GM10248 (cell line): ENCODE results near the gene IFI35.
"Not testable (repeated sequence)": the region's sequence is repeated elsewhere in the genome, so short reads cannot be mapped to it uniquely, and the experiment has no call there.

Experiments used
- CTCF ChIA-PET: fragments of 300-600 bp; sonication (Branson Sonifier 250); formaldehyde crosslinking; extraction: SDS; loops from one replicate; lab custom pipeline; 2021; ENCODE audit warnings: antibody characterized with exemption; lab: Yijun Ruan, JAX
- POLR2A ChIA-PET: fragments of 350-650 bp; sonication (Branson Sonifier 250); formaldehyde crosslinking; extraction: SDS; loops from one replicate; lab custom pipeline; 2020; ENCODE audit warnings: antibody characterized with exemption; lab: Yijun Ruan, JAX
- DNase-seq: peaks from one replicate; pipeline ENCODE4 v3.0.0; 2012; ENCODE audit errors: extremely low spot score
- CTCF ChIP-seq: IDR thresholded peaks from 2 replicates; pipeline ENCODE4 v1.5.1; 2012; ENCODE audit warnings: mild to moderate bottlenecking, low read depth; ENCODE audit errors: extremely low read depth, missing control alignments, control extremely low read depth

The IFI35 gene

GRCh38 chr17:43044024-43044423, 37.4 kb downstream of the IFI35 start:
- POLR2A ChIA-PET: no interaction called here
- no peak for TF ChIP-seq CTCF
- CTCF ChIA-PET: interaction anchor here (0.8 to 2.1 kb wide), 4 partner anchors 8 to 30 kb away, joined by 3 to 6 read pairs (median 4); partner anchors contain the start of gene RND2
- no peak for DNase-seq

GRCh38 chr17:43051969-43052368, 45.4 kb downstream of the IFI35 start:
- ChIA-PET CTCF (interaction anchor here (1.4 kb wide), 1 partner anchor 9 kb away, joined by 3 read pairs; no protein-coding TSS in a partner anchor), POLR2A (no interaction called here)
- TF ChIP-seq CTCF: no peak
- DNase-seq: no peak

GRCh38 chr17:43053008-43053407, 46.4 kb downstream of the IFI35 start:
- POLR2A ChIA-PET, DNase-seq: not testable (repeated sequence)
- CTCF ChIA-PET: interaction anchor here (1.4 kb wide), 1 partner anchor 10 kb away, joined by 3 read pairs; no protein-coding TSS in a partner anchor

GRCh38 chr17:43056051-43056450, 49.5 kb downstream of the IFI35 start:
- POLR2A ChIA-PET: no interaction called here
- no peak for DNase-seq
- CTCF ChIA-PET: interaction anchor here (1.1 to 1.6 kb wide), 2 partner anchors 12 to 13 kb away, joined by 5 to 6 read pairs; no protein-coding TSS in a partner anchor
- no peak for TF ChIP-seq CTCF

GRCh38 chr17:43062984-43063638, 56.5 kb downstream of the IFI35 start:
- CTCF ChIA-PET: interaction anchor here (1.5 kb wide), 1 partner anchor 19 kb away, joined by 3 read pairs; no protein-coding TSS in a partner anchor
- POLR2A ChIA-PET: no interaction called here
- DNase-seq: no peak
- no peak for TF ChIP-seq CTCF
